Measurements from ENCODE around the gene PRDM16. TPM values are rescaled to one million over a fixed set of nuclear protein-coding genes. Genes with fewer than 3 reads are reported as not detected.
"Not testable (repeated sequence)": the region's sequence is repeated elsewhere in the genome, so short reads cannot be mapped to it uniquely, and the experiment has no call there.

The PRDM16 gene
- total RNA-seq, 1 donor from 2014 or later: 17.7 TPM

DNA sequence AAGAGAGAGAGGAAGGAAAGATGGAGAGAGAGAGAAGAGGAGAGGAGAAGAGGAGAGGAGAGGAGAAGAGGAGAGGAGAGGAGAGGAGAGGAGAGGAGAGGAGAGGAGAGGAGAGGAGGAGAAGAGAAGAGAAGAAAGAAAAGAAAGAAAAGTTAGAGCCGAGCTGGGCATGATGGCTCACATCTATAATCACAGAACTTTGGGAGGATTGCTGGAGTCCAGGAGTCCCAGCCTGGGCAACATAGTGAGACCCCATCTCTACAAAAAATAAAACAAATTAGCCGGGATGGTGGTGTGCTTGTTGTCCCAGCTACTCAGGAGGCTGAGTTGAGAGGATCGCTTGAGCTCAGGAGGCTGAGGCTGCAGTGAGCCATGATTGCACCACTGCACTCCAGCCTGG, 171.0 kb downstream of the PRDM16 start:
- ATAC-seq; intact Hi-C loops (cut with micrococcal nuclease); DNase-seq: not testable (repeated sequence)

DNA sequence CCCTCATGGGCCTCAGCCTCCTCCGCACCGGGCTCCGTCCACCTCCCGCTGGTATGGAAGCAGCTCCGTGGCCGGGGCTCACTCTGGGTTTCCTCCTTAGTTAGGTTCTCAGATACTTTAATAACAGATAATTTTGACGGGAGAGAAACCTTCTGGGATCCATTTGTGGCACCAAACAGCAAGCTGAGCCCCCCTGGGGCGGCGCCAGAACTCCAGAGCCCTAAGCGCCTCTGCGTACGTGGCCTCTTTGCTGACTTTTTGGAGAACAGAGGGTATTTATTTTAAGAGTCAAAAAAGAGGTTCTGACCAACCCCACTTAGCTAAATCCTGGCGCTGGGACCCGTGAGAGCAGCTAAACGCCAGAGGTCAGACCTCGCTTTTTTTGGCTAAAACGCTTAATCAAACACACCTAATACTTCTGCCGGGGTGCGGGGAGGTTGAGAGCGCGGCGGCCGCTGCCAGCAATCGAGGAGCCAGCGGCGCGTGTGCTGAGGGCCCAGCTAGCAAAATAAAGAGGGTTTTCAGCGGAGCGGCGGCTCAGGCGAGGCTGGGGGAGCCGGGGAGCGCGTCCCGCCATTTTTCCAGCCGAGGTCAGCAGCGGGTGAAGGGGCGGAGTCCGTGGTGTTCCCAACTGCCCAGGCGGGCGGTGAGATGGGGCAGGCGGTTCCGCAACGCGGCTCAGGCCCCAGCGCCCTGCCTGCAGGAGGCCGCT, 171.7 kb downstream of the PRDM16 start:
- ATAC-seq: no peak
- no peak for DNase-seq

GRCh38 chr1:3241236-3241550, 172.2 kb downstream of the PRDM16 start:
- intact Hi-C loops (cut with micrococcal nuclease): no loop called here
- DNase-seq (no peak), ATAC-seq (no peak)

More for the DNA sequence above, 171.7 kb downstream of the PRDM16 start:
- intact Hi-C loops (cut with micrococcal nuclease): no loop called here

DNA sequence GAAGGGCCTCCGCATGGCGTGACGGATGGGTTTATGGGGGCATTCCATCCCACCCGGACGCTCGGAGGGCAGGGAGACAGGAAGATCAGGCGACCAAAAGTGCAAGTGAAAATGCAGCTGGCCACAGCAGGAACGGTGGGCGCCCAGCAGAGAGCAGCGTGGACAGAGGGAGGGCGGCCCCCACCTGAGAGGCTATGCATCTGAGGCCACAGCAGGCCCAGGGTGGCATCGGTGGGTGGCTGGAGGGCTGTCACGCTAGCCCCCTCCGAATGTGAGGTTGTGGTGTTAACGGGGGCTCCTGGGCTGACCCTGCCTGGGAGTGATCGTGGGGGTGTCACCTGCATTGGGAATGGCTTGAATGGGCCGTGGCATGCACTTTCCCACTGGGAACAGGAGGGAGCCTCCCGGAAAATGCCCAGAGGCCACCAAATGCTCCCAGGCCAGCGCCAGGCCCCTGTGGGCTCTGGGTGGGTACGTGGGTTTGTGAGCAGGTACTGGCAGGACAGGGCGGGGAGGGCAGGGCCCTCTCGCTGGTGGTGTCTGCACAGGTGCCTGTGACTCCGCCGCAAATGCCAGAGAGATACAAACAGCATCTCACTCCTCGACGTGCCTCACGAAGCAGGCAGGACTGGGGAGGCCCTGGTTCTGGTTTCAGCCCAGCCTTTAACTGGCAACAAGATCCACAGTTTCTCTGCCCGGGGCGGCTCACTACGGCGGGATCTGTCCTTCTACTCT, 172.8 kb downstream of the PRDM16 start:
- no peak for DNase-seq
- intact Hi-C loops (cut with micrococcal nuclease): no loop called here
- ATAC-seq: no peak

- intact Hi-C loops (cut with micrococcal nuclease): no loop called here
- DNase-seq (no peak), ATAC-seq (no peak)
Measured at GRCh38 chr1:3242408-3243260, 173.6 kb downstream of the PRDM16 start.

DNA sequence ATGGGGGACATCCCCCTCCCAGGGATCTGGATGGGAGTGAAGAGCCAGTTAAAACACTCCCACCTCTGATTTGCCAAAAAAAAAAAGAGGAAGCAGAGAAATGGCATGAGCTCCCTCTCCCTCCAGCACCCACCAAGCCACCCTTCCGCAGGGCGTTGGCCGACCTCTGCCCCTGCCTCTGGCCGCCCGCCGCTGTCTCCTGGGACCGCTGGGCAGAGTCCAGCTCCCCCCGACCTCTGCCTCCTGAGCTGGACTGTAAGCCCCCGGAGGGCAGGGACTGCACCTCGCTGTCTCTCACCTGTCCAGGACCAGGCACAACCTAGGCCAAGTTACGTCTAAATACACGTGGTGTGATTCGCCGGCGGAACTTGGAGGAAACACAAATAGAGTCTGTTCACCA, 174.3 kb downstream of the PRDM16 start:
- no peak for DNase-seq
- intact Hi-C loops (cut with micrococcal nuclease): no loop called here
- no peak for ATAC-seq

DNA sequence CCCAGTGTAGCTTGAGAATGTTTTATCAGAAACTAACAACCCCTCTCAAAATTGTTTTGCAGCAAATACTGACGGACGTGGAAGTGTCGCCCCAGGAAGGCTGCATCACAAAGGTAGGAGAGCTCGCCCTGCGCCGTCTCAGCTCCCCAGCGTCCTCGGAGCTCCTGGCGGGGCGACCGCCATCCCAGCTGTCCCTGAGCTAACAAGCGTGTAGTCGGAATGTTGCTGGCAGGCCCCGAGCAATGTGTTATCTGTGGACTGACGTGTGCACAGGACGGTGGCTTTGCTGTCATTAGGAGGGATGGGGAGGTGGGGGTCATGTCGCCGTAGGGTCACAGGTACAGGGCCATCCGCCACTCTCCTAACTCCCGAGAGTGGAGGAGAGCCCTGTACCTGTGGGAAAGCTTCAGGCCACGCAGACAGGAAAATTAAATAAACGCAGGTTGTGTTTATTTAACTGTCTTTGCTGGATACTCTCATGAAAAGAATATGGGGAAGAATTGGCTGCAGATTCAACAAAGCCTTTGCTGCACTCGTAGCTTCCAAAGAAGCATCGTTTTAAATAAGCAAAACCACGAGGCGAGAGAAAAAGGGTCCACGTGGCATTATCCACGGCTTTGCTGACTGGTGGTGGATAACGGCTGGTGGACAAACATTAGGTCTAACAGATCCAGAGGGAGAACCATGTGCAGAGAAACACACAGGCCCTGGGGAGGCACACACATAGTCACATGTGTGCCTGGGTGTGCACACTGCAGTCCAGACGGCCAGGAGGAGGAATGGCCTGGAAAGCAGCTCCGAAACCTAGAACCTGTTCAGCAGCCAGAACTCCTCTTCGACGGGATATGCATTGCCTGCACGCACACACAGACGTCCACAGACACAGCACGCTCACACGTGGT, 175.3 kb downstream of the PRDM16 start:
- no peak for DNase-seq
- intact Hi-C loops (cut with micrococcal nuclease): no loop called here
- ATAC-seq: peak; percentile 23

DNA sequence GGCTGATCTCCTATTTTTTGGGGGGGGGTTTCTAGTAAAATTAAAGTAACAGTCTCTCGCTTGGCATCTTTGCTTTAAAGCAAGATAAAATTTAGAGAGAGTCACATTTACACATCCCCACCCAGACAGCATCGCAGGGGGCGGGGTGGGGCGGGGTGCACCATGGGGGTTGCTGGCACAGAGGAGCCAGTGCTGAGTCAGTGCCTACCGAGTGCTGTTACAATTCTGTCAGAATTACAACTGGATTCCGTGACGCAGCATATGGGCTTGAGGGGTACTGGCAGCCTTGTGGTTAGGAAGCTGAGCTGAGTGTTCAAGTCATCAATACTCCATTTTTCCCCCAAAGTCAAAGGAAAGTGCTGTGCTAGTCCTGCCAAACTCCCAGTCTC, 175.9 kb downstream of the PRDM16 start:
- ATAC-seq (no peak), DNase-seq (no peak)
- intact Hi-C loops (cut with micrococcal nuclease): no loop called here

DNA sequence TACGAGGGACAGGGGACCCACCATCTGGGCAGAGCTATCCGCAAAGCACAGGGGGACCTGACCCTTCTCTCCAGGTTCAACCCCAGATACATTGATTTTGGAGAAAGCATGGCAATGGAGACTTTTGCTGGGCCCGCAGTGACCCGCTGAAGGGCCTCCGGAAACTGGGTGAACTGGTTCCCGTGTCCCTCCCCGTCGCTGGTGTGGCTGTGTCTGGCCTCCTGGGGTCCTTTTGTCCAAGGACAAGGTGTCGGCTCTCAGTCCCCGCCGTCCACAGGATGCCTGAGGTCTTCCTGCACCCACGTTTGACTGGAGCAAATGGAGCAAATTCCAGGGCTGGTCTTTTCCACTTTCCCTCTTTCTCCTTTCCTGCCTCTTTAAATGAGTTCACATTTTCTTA, 176.3 kb downstream of the PRDM16 start:
- no peak for ATAC-seq
- intact Hi-C loops (cut with micrococcal nuclease): no loop called here

GRCh38 chr1:3245768-3246167, 176.8 kb downstream of the PRDM16 start:
- ATAC-seq (no peak), DNase-seq (no peak)
- intact Hi-C loops (cut with micrococcal nuclease): no loop called here

More for the DNA sequence above, 176.3 kb downstream of the PRDM16 start:
- no peak for DNase-seq

GRCh38 chr1:3246251-3246650, 177.2 kb downstream of the PRDM16 start:
- intact Hi-C loops (cut with micrococcal nuclease): no loop called here

DNA sequence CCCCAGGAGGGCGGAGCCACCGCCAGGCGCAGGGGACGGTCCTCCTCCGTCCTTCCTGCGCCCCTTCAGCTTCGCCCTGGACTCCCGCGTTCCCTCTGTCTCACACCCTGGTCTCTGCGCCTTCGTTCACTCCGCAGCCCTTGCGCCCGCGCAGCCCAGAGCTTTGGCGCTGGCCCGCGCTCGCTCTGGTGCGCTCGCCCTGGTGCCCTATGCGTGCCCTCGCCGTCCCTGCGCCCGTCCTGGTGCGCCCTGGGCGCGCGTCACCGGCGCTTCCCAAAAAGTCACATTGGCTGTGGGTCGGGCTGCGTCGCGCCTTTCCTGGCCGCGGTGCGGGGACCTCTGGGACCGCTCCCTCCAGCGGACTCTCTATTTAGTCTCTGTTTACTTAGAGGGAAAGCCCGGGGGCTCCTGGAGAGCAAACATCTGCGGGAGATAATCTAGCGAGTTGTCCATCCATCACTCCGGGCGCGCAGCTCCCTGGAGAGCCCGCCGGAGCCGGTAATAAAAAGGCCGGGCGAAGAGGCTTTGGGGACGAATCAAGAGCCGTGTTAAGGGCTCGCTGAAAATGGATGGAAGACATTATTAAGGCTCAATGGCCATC, 178.6 kb downstream of the PRDM16 start:
- intact Hi-C loops (cut with micrococcal nuclease): no loop called here
- no peak for ATAC-seq

More at GRCh38 chr1:3246251-3246650, 177.2 kb downstream of the PRDM16 start:
- ATAC-seq: no peak
- no peak for DNase-seq

DNA sequence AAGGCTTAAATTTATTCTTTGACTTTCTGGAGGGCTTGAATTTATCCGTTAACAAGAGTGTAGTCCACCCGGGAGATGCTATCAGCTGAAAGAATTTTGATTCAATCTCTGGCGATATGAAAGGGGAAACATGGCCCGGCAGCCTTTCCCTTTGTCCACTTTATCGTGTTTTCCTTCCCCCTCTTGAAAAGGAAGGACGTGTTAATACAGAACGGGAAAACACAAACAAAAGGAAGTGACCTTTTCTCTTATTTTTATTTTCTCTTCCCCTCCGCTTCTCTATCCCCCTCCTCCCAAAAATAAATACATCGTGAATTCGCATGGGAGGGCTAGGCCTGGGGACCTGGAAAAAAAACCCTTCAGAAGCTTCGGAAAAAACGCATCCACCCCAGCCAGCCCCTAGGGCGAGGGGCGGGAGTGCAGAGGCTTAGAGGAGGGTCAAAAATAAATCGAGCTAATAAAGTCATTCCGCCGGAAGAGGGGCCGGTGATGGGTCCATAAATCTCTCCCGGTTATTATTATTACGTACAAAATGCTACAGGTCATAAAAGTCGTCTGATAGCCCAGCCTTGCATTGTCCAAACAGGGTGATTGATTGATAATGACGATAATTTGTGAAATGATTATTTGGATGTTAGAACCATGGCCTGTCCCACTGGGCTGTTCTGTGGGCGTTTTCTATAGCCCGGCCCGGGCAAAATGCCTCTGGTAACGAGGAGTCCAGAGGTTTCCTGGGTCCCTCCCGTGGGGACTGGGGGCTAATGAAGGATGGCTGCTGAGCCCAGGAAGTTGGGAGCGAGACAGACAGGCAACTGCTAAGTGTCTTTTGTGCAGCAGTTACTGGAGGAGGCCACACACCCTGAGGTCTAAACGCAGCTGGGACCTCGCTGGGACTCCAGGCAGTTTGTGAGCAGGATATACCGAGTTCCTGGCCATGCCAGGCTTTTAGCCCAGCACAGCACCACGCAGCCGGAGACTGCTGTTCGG, 179.4 kb downstream of the PRDM16 start:
- DNase-seq: no peak
- intact Hi-C loops (cut with micrococcal nuclease): no loop called here
- ATAC-seq: no peak

More for the DNA sequence above, 178.6 kb downstream of the PRDM16 start:
- no peak for DNase-seq

DNA sequence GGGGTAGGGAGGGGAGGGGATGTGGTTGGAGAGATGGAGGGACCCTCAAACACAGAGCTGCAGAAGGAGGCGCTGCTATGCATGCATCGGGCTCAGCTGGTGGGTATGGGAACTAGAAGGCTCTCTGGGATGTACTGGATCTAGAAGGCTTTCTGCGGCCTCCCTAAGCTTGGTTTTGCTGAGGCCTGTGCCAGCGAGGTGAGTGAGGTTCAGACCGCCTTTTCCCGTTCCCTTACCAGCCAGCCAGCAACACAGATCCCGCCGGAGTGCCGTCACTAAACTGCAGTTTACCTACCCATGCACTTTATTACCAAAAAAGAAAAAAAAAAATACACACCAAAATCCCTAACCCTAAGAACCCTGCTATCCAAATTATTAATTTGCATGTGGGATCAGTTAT, 180.2 kb downstream of the PRDM16 start:
- peak; percentile 19 for DNase-seq
- intact Hi-C loops (cut with micrococcal nuclease): no loop called here
- no peak for ATAC-seq

DNA sequence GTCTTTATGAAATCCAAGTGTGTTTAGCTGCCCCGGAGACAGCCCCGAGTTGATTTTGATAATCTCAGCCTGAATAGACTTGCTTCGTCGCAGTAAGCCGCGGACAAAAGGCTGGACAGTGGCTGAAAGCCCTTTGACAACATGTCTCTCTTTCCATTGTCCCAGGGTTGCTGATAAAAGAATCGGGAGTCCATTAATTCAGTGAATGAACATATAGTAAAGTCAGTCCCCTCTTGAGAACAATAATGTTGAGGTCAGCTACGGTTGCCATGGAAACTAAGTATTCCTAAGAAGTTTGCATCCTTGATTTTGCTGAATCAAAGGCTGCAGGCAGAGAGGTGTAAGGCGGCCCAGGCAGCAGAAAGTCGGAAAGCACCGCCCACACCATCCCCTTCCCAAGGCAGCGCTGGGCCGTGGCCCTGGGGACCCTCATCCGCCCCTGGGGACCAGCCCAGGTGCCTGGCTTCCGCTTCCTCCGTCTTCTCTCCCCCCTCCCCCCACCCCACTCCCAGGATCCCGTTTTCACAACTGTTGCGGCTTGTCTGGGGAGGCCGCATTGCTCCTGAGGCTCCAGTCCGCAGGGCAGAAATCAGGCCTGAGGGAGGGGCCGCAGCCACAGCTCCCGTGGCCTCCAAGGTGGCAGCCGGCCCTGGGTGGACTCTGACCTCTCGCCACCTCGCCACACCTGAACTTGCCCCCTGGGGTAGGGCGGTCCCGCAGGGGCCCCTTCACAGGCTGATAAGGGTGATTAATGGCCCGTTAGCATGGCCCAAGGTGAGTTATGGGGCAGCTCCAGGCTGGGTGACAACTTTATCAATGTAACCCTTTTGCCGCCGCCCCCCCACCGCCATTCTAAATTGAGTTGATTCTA, 180.9 kb downstream of the PRDM16 start:
- intact Hi-C loops (cut with micrococcal nuclease): no loop called here
- ATAC-seq (no peak), DNase-seq (peak; percentile 27)

GRCh38 chr1:3250624-3251023, 181.6 kb downstream of the PRDM16 start:
- intact Hi-C loops (cut with micrococcal nuclease): no loop called here
- DNase-seq (peak; percentile 6), ATAC-seq (no peak)

All from left ventricle myocardium superior (tissue), 1 donor.